IMR-90 (cell line): ENCODE measurements around the gene OBP2B.

Source experiments
- BHLHE40 ChIP-seq: fragments of 150-350 bp; IDR thresholded peaks from 2 replicates; pipeline ENCODE4 v1.6.1; 2016; ENCODE audit warnings: mild to moderate bottlenecking, low read depth, low read length
- CHD1 ChIP-seq: IDR thresholded peaks from 2 replicates; pipeline ENCODE4 v1.6.1; 2012; ENCODE audit warnings: low read depth, low read length, improper control_type of control experiment
- CTCF ChIP-seq: conservative IDR thresholded peaks from 2 replicates; pipeline ENCODE4 v1.5.1; 2012; ENCODE audit warnings: mild to moderate bottlenecking, low read depth, low read length, improper control_type of control experiment
- ELK1 ChIP-seq: fragments of 150-350 bp; IDR thresholded peaks from 2 replicates; pipeline ENCODE4 v1.6.1; 2016; ENCODE audit warnings: low read depth, mild to moderate bottlenecking, low read length, moderate library complexity, borderline replicate concordance
- MAFK ChIP-seq: IDR thresholded peaks from 2 replicates; pipeline ENCODE4 v1.6.1; 2012; ENCODE audit warnings: low read depth, low read length, improper control_type of control experiment
- MAZ ChIP-seq: IDR thresholded peaks from 2 replicates; pipeline ENCODE4 v1.6.1; 2012; ENCODE audit warnings: low read depth, mild to moderate bottlenecking, low read length, improper control_type of control experiment, moderate library complexity, borderline replicate concordance
- MXI1 ChIP-seq: IDR thresholded peaks from 2 replicates; pipeline ENCODE4 v1.6.1; 2012; ENCODE audit warnings: low read depth, mild to moderate bottlenecking, low read length, moderate library complexity, borderline replicate concordance
- NFE2L2 ChIP-seq: fragments of 150-350 bp; IDR thresholded peaks from 2 replicates; pipeline ENCODE4 v1.6.1; 2016; ENCODE audit warnings: low read depth, mild to moderate bottlenecking, low read length
- POLR2A ChIP-seq: IDR thresholded peaks from 2 replicates; pipeline ENCODE4 v1.6.1; 2012; ENCODE audit warnings: mild to moderate bottlenecking, low read depth, low read length
- RAD21 ChIP-seq: IDR thresholded peaks from 2 replicates; pipeline ENCODE4 v1.6.1; 2012; ENCODE audit warnings: low read length, improper control_type of control experiment
- RCOR1 ChIP-seq: IDR thresholded peaks from 2 replicates; pipeline ENCODE4 v1.6.1; 2012; ENCODE audit warnings: mild to moderate bottlenecking, low read length, improper control_type of control experiment; ENCODE audit not compliant: insufficient replicate concordance
- RFX5 ChIP-seq: IDR thresholded peaks from 2 replicates; pipeline ENCODE4 v1.8.0; 2012; ENCODE audit warnings: low read depth, mild to moderate bottlenecking, low read length, moderate library complexity
- SMC3 ChIP-seq: fragments of 150-350 bp; IDR thresholded peaks from 2 replicates; pipeline ENCODE4 v1.6.1; 2016; ENCODE audit warnings: low read depth, mild to moderate bottlenecking, antibody characterized with exemption, low read length, moderate library complexity

GRCh38 chr9:133162861-133163503 lies 46.1 kb downstream of the OBP2B start:
- TF ChIP-seq CTCF (no peak), SMC3 (no peak), MAZ (no peak), BHLHE40 (no peak), POLR2A (no peak), MXI1 (no peak), RAD21 (no peak), NFE2L2 (no peak), CHD1 (no peak), RFX5 (no peak), MAFK (no peak), ELK1 (no peak), RCOR1 (no peak)
